Trophoblast cell (in vitro differentiated cells and primary cell): ENCODE data around the gene IDH2.

Experiments
- DNase-seq, 2 donors: peaks; one replicate each; pipeline ENCODE4 v3.0.0-alpha.2; 2016
- H2AFZ ChIP-seq: 2 replicates; pipeline ENCODE4 v1.6.1; 2013; ENCODE audit warnings: low read length, moderate library complexity, mild to moderate bottlenecking; ENCODE audit not compliant: insufficient read depth, poor library complexity
- H2AK5ac ChIP-seq: 2 replicates; pipeline ENCODE4 v1.6.1; 2013; ENCODE audit warnings: mild to moderate bottlenecking, low read length
- H2BK120ac ChIP-seq: 2 replicates; pipeline ENCODE4 v1.6.1; 2013; ENCODE audit warnings: low read length, mild to moderate bottlenecking, moderate library complexity; ENCODE audit not compliant: insufficient read depth, poor library complexity
- H2BK12ac ChIP-seq: 2 replicates; pipeline ENCODE4 v1.6.1; 2013; ENCODE audit warnings: mild to moderate bottlenecking, low read length, moderate library complexity
- H2BK5ac ChIP-seq: 2 replicates; pipeline ENCODE4 v1.6.1; 2013; ENCODE audit warnings: low read length, low read depth, moderate library complexity, mild to moderate bottlenecking; ENCODE audit not compliant: poor library complexity
- H3K14ac ChIP-seq: 2 replicates; pipeline ENCODE4 v1.6.1; 2013; ENCODE audit warnings: mild to moderate bottlenecking, low read length
- H3K18ac ChIP-seq: 2 replicates; pipeline ENCODE4 v1.6.1; 2013; ENCODE audit warnings: mild to moderate bottlenecking, low read length
- H3K23ac ChIP-seq: 2 replicates; pipeline ENCODE4 v1.6.1; 2013; ENCODE audit warnings: low read length
- H3K27ac ChIP-seq: 2 replicates; pipeline ENCODE4 v1.5.1; 2013; ENCODE audit warnings: low read depth, mild to moderate bottlenecking, inconsistent platforms, low read length, moderate library complexity
- H3K27me3 ChIP-seq: 2 replicates; pipeline ENCODE4 v1.6.1; 2013; ENCODE audit warnings: inconsistent platforms, mild to moderate bottlenecking, low read length, moderate library complexity; ENCODE audit not compliant: insufficient read depth
- H3K36me3 ChIP-seq, 2 experiments: 1 replicate in 1 of 2; 2 replicates in 1 of 2; pipeline ENCODE4 v1.6.1; 2013; ENCODE audit warnings: low read length in 2 of 2, mild to moderate bottlenecking in 2 of 2, moderate library complexity in 1 of 2; ENCODE audit not compliant: insufficient read depth in 2 of 2, control insufficient read depth in 1 of 2
- H3K4ac ChIP-seq: 2 replicates; pipeline ENCODE4 v1.6.1; 2013; ENCODE audit warnings: low read depth, mild to moderate bottlenecking, low read length, moderate library complexity
- H3K4me1 ChIP-seq, 2 experiments: 1 replicate in 1 of 2; 2 replicates in 1 of 2; pipeline ENCODE4 v1.6.1; 2013; ENCODE audit warnings: low read length in 2 of 2, mild to moderate bottlenecking in 2 of 2, moderate library complexity in 1 of 2; ENCODE audit not compliant: insufficient read depth in 2 of 2, control insufficient read depth in 1 of 2
- H3K4me2 ChIP-seq: 2 replicates; pipeline ENCODE4 v1.6.1; 2013; ENCODE audit warnings: inconsistent platforms, mild to moderate bottlenecking, low read length, moderate library complexity
- H3K4me3 ChIP-seq: 2 replicates; pipeline ENCODE4 v1.5.1; 2013; ENCODE audit warnings: mild to moderate bottlenecking, low read depth, low read length, inconsistent platforms
- H3K79me1 ChIP-seq: one replicate; pipeline ENCODE4 v1.6.1; 2013; ENCODE audit warnings: low read length
- H3K79me2 ChIP-seq: 2 replicates; pipeline ENCODE4 v1.6.1; 2013; ENCODE audit warnings: low read length, mild to moderate bottlenecking; ENCODE audit not compliant: control insufficient read depth, insufficient read depth, poor library complexity
- H3K9ac ChIP-seq: 2 replicates; pipeline ENCODE4 v1.6.1; 2013; ENCODE audit warnings: mild to moderate bottlenecking, low read length
- H3K9me3 ChIP-seq: 2 replicates; pipeline ENCODE4 v1.6.1; 2013; ENCODE audit warnings: low read depth, mild to moderate bottlenecking, control low read depth, inconsistent platforms, low read length; ENCODE audit not compliant: insufficient read depth
- H4K12ac ChIP-seq: 2 replicates; pipeline ENCODE4 v1.6.1; 2013; ENCODE audit warnings: low read depth, mild to moderate bottlenecking, low read length, moderate library complexity
- H4K8ac ChIP-seq: 2 replicates; pipeline ENCODE4 v1.6.1; 2013; ENCODE audit warnings: low read depth, mild to moderate bottlenecking, low read length, moderate library complexity
- H4K91ac ChIP-seq: one replicate; pipeline ENCODE4 v1.6.1; 2013; ENCODE audit warnings: low read depth, mild to moderate bottlenecking, low read length, moderate library complexity
- WGBS: extraction: QIAGEN DNeasy Blood & Tissue Kit; methylation state at CpG from one replicate; pipeline ENCODE4 v1.1.7; 2013; ENCODE audit warnings: missing lambda C conversion rate; ENCODE audit not compliant: insufficient read length, insufficient coverage; ENCODE audit errors: extremely low coverage; 5-methylcytosine and 5-hydroxymethylcytosine counted together

The IDH2 gene

DNA sequence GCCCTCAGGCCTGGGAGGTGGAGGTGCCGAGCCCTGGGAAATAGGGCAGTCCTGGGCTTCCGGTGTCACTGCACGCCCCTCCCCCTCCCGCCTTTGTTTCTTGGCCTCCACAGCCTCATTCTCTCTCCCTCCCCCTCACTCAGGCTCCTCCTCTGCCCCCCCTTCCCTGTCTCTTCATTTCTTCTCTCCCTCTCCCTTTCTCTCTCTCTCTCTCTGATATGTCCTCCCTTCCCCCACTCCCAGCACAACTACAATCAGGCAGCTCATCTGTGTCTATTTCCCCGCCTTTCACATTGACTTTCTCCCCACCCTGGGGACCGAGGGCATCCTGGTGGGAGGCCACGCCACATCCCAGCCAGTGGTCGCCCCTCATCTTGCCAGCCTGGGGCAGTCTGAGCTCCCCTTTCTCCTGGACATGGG is 40.2 kb downstream of the IDH2 start:
- peak overlapping the region; percentile 37 for H4K8ac ChIP-seq
- H3K4me2 ChIP-seq = no peak overlapping the region
- no peaks in the 10 kb centered on the region for H3K36me3 ChIP-seq
- WGBS = no CpG with 5 or more reads among the region's 8 CpGs
- no peak overlapping the region for H4K12ac ChIP-seq
- no peak overlapping the region for H3K23ac ChIP-seq
- no peak overlapping the region for H2AK5ac ChIP-seq
- H3K4ac ChIP-seq = no peak overlapping the region
- H2AFZ ChIP-seq = no peak overlapping the region
- no peak overlapping the region for H3K27ac ChIP-seq
- H2BK12ac ChIP-seq = peak overlapping the region; percentile 38
- no peak overlapping the region for H2BK5ac ChIP-seq
- no peaks in the 10 kb centered on the region for H3K27me3 ChIP-seq
- H2BK120ac ChIP-seq = peak overlapping the region; percentile 49
- H3K4me1 ChIP-seq = peaks cover 16 to 24% of the 10 kb centered on the region in 2 experiments
- no peaks in the 10 kb centered on the region for H3K79me2 ChIP-seq
- peak overlapping the region; percentile 67 for H4K91ac ChIP-seq
- peak overlapping the region; percentile 15 for H3K14ac ChIP-seq
- no peak overlapping the region for H3K4me3 ChIP-seq
- no peak overlapping the region for H3K18ac ChIP-seq
- H3K9ac ChIP-seq = no peak overlapping the region
- DNase-seq = no peak
- H3K9me3 ChIP-seq = peaks cover 5% of the 10 kb centered on the region
- peaks cover 12% of the 10 kb centered on the region for H3K79me1 ChIP-seq

DNA sequence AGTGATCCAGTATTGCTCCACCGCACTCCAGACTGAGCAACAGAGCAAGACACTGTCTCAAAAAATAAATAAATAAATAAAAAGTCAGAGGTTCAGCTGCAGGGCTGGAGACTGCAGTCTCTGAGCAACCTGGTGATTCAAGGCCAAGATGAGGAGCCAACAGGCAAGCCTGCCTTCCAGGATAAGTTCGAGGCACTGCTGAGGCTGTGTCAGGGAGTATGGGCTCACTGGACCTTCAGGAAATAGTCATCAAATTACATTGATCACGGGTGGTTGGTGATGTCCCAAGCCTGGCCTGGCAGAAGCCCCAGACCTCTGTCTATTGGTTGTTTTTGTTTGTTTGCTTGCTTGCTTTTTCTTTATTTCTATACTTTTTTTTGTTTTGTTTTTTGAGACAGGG is 41.5 kb downstream of the IDH2 start:
- no peak overlapping the region for H3K23ac ChIP-seq
- H3K27me3 ChIP-seq = no peaks in the 10 kb centered on the region
- no peak overlapping the region for H3K4me2 ChIP-seq
- no peak overlapping the region for H4K91ac ChIP-seq
- H2BK12ac ChIP-seq = no peak overlapping the region
- no peak overlapping the region for H3K27ac ChIP-seq
- no CpG with 5 or more reads among the region's 3 CpGs for WGBS
- no peaks in the 10 kb centered on the region for H3K79me2 ChIP-seq
- H4K12ac ChIP-seq = no peak overlapping the region
- no peak overlapping the region for H2BK120ac ChIP-seq
- H3K9me3 ChIP-seq = peaks cover 5% of the 10 kb centered on the region
- DNase-seq = no peak
- H3K79me1 ChIP-seq = peaks cover 12% of the 10 kb centered on the region
- H3K4me1 ChIP-seq = peaks cover 16 to 24% of the 10 kb centered on the region in 2 experiments
- no peaks in the 10 kb centered on the region for H3K36me3 ChIP-seq
- no peak overlapping the region for H3K9ac ChIP-seq
- no peak overlapping the region for H2AFZ ChIP-seq
- no peak overlapping the region for H3K4ac ChIP-seq
- H3K18ac ChIP-seq = no peak overlapping the region
- H4K8ac ChIP-seq = no peak overlapping the region
- H2BK5ac ChIP-seq = no peak overlapping the region
- H3K14ac ChIP-seq = no peak overlapping the region
- no peak overlapping the region for H2AK5ac ChIP-seq
- H3K4me3 ChIP-seq = no peak overlapping the region

DNA sequence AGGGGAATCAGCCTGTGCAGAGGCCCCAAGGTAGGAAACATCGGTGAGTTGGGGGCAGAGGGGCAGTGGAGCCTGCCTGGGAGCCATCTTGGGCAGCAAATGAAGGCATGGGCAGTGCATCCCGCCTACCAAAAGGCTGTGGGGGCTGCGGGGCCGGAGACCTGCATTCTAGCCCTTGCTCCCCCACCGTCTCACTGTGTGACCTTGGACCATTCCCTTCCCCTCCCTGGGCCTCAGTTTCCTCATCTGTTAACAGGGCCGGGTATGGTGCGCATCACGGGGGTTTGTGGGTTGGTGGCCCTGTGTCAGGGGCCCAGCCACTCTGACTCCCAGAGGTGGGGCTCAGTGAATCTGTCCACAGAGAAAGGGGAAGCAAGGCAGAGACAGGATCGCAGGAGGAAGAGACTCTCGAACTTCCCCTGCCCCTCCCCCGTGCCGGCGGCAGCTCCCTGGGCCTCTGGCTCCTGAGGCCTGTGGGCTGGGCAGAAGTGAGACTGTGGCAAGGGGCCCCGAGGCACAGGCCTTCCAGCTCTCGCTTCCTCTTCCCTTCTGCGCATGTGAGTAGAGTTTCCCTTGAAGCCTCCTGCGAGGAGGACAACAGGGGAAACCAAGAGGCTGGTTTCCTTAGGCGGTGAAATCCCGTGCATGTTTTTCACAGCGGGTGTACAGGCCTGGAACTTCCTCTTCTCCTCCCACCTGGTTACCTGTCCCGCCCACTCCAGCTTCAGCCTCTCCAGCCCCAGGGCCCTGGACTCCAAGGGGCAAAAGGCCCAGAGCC is 42.9 kb downstream of the IDH2 start:
- H2BK12ac ChIP-seq = no peak overlapping the region
- no peak overlapping the region for H3K9ac ChIP-seq
- H3K27ac ChIP-seq = peak overlapping the region; percentile 64
- no peaks in the 10 kb centered on the region for H3K36me3 ChIP-seq
- H3K18ac ChIP-seq = peak overlapping the region; percentile 26
- peak overlapping the region; percentile 33 for H3K4me3 ChIP-seq
- no peak overlapping the region for H2AFZ ChIP-seq
- WGBS = no CpG with 5 or more reads among the region's 21 CpGs
- H3K4me2 ChIP-seq = peak overlapping the region; percentile 8
- H3K14ac ChIP-seq = peak overlapping the region; percentile 37
- H2BK120ac ChIP-seq = no peak overlapping the region
- H4K91ac ChIP-seq = peak overlapping the region; percentile 46
- peak overlapping the region; percentile 50 for H4K8ac ChIP-seq
- H3K4ac ChIP-seq = peak overlapping the region; percentile 5
- DNase-seq = peak; percentile 62 to 78
- no peaks in the 10 kb centered on the region for H3K27me3 ChIP-seq
- H2AK5ac ChIP-seq = peak overlapping the region; percentile 15
- H2BK5ac ChIP-seq = peak overlapping the region; percentile 18
- H3K23ac ChIP-seq = no peak overlapping the region
- H3K9me3 ChIP-seq = peaks cover 5% of the 10 kb centered on the region
- H3K79me2 ChIP-seq = no peaks in the 10 kb centered on the region
- peak overlapping the region; percentile 25 for H4K12ac ChIP-seq
- peaks cover 14 to 23% of the 10 kb centered on the region in 2 experiments for H3K4me1 ChIP-seq
- H3K79me1 ChIP-seq = peaks cover 12% of the 10 kb centered on the region

- no peak for DNase-seq
- H2AFZ ChIP-seq = no peak overlapping the region
- peaks cover 14 to 23% of the 10 kb centered on the region in 2 experiments for H3K4me1 ChIP-seq
- H2BK12ac ChIP-seq = no peak overlapping the region
- no peak overlapping the region for H3K14ac ChIP-seq
- no peak overlapping the region for H3K4me3 ChIP-seq
- no peak overlapping the region for H3K27ac ChIP-seq
- H3K18ac ChIP-seq = peak overlapping the region; percentile 26
- peaks cover 12% of the 10 kb centered on the region for H3K79me1 ChIP-seq
- no CpG with 5 or more reads among the region's 5 CpGs for WGBS
- peak overlapping the region; percentile 43 for H4K8ac ChIP-seq
- H3K4ac ChIP-seq = no peak overlapping the region
- H2BK120ac ChIP-seq = no peak overlapping the region
- H3K9me3 ChIP-seq = peaks cover 5% of the 10 kb centered on the region
- H2BK5ac ChIP-seq = no peak overlapping the region
- no peaks in the 10 kb centered on the region for H3K36me3 ChIP-seq
- H4K12ac ChIP-seq = no peak overlapping the region
- H4K91ac ChIP-seq = peak overlapping the region; percentile 46
- no peaks in the 10 kb centered on the region for H3K27me3 ChIP-seq
- H3K79me2 ChIP-seq = no peaks in the 10 kb centered on the region
- peak overlapping the region; percentile 15 for H2AK5ac ChIP-seq
- no peak overlapping the region for H3K9ac ChIP-seq
- H3K23ac ChIP-seq = no peak overlapping the region
- H3K4me2 ChIP-seq = no peak overlapping the region
Measured at GRCh38 chr15:90058775-90059174, 43.5 kb downstream of the IDH2 start.
